WTC11 (cell line): ENCODE data around the gene GPC1. TPM values are rescaled to one million over a fixed set of nuclear protein-coding genes. Genes with fewer than 3 reads are reported as not detected.

Experiments used
- ATAC-seq: fragments of 200-7000 bp; cut with Tn5 transposase; 2 replicates; pipeline ENCODE4 v1.10.0; 2021; ENCODE audit warnings: mild to moderate bottlenecking, moderate library complexity
- CTCF ChIA-PET: fragments of 300-600 bp; sonication (Branson Sonifier 250); formaldehyde crosslinking; loops from one replicate; lab custom pipeline; 2021; ENCODE audit warnings: antibody characterized with exemption; lab: Charles Lee
- POLR2A ChIA-PET: fragments of 350-600 bp; sonication (Branson Sonifier 250); formaldehyde crosslinking; loops from one replicate; lab custom pipeline; 2021; ENCODE audit warnings: antibody characterized with exemption; lab: Charles Lee
- DNase-seq: peaks from one replicate; pipeline ENCODE4 v3.0.0; 2021; ENCODE audit warnings: low spot score
- H3K27ac Mint-ChIP-seq: 2 replicates; pipeline ENCODE4 v1.8.0; 2021; ENCODE audit warnings: mixed read lengths
- H3K27me3 Mint-ChIP-seq: 2 replicates; pipeline ENCODE4 v1.8.0; 2021; ENCODE audit warnings: low read depth, mild to moderate bottlenecking, moderate library complexity, mixed read lengths
- H3K36me3 Mint-ChIP-seq: 2 replicates; pipeline ENCODE4 v1.8.0; 2021; ENCODE audit warnings: mixed read lengths
- H3K4me1 Mint-ChIP-seq: 2 replicates; pipeline ENCODE4 v1.8.0; 2022; ENCODE audit warnings: mixed read lengths
- H3K4me3 Mint-ChIP-seq: 2 replicates; pipeline ENCODE4 v1.8.0; 2021; ENCODE audit warnings: mild to moderate bottlenecking, moderate library complexity, mixed read lengths
- H3K9me3 Mint-ChIP-seq: 2 replicates; pipeline ENCODE4 v1.8.0; 2021; ENCODE audit warnings: mixed read lengths
- CBFB ChIP-seq: sonication (generic); formaldehyde crosslinking; IDR thresholded peaks from 2 replicates; pipeline ENCODE4 v1.8.1; 2022; ENCODE audit warnings: mild to moderate bottlenecking, low read depth, missing genetic modification reagents
- CTCF ChIP-seq: fragments of 200-600 bp; IDR thresholded peaks from 2 replicates; pipeline ENCODE4 v1.8.0; 2022; ENCODE audit warnings: antibody characterized with exemption
- E2F1 ChIP-seq: sonication (generic); formaldehyde crosslinking; IDR thresholded peaks from 2 replicates; pipeline ENCODE4 v1.8.0; 2022; ENCODE audit warnings: mild to moderate bottlenecking, missing genetic modification reagents
- E2F4 ChIP-seq: sonication (generic); formaldehyde crosslinking; IDR thresholded peaks from 2 replicates; pipeline ENCODE4 v1.8.1; 2022; ENCODE audit warnings: low read depth, mild to moderate bottlenecking, moderate library complexity, missing genetic modification reagents, borderline replicate concordance
- E2F5 ChIP-seq: sonication (generic); formaldehyde crosslinking; IDR thresholded peaks from 2 replicates; pipeline ENCODE4 v1.8.1; 2022; ENCODE audit warnings: mild to moderate bottlenecking, moderate library complexity, missing genetic modification reagents
- ELF4 ChIP-seq: sonication (generic); formaldehyde crosslinking; IDR thresholded peaks from 2 replicates; pipeline ENCODE4 v1.8.1; 2022; ENCODE audit warnings: low read depth, mild to moderate bottlenecking, moderate library complexity, missing genetic modification reagents
- EMX1 ChIP-seq: fragments of 250-450 bp; sonication (Bioruptor Pico); IDR thresholded peaks from 2 replicates; pipeline ENCODE4 v1.8.0; 2021; ENCODE audit warnings: mild to moderate bottlenecking
- ERG ChIP-seq: fragments of 250-450 bp; sonication (Bioruptor Pico); IDR thresholded peaks from 2 replicates; pipeline ENCODE4 v1.8.0; 2021; ENCODE audit warnings: mild to moderate bottlenecking
- JAZF1 ChIP-seq: fragments of 250-450 bp; sonication (Bioruptor Pico); IDR thresholded peaks from 2 replicates; pipeline ENCODE4 v1.9.0; 2021; ENCODE audit warnings: moderate library complexity, mild to moderate bottlenecking, inconsistent platforms
- KAT7 ChIP-seq: sonication (generic); formaldehyde crosslinking; IDR thresholded peaks from 2 replicates; pipeline ENCODE4 v1.8.1; 2023; ENCODE audit warnings: missing genetic modification reagents, mild to moderate bottlenecking, borderline replicate concordance
- MLX ChIP-seq: sonication (generic); formaldehyde crosslinking; IDR thresholded peaks from 2 replicates; pipeline ENCODE4 v1.8.1; 2023; ENCODE audit warnings: mild to moderate bottlenecking, missing genetic modification reagents, moderate library complexity
- NR3C1 ChIP-seq: sonication (generic); formaldehyde crosslinking; conservative IDR thresholded peaks from 2 replicates; pipeline ENCODE4 v1.8.1; 2023; ENCODE audit warnings: low read depth, mild to moderate bottlenecking, missing genetic modification reagents
- OVOL2 ChIP-seq: fragments of 250-450 bp; sonication (Bioruptor Pico); IDR thresholded peaks from 2 replicates; pipeline ENCODE4 v1.9.0; 2021; ENCODE audit warnings: mild to moderate bottlenecking, borderline replicate concordance
- PRDM15 ChIP-seq: sonication (generic); formaldehyde crosslinking; IDR thresholded peaks from 2 replicates; pipeline ENCODE4 v1.8.0; 2022; ENCODE audit warnings: missing genetic modification reagents
- SMAD3 ChIP-seq: sonication (generic); formaldehyde crosslinking; IDR thresholded peaks from 2 replicates; pipeline ENCODE4 v1.8.0; 2022; ENCODE audit warnings: missing genetic modification reagents, mild to moderate bottlenecking, borderline replicate concordance
- SMAD4 ChIP-seq: sonication (generic); formaldehyde crosslinking; IDR thresholded peaks from 2 replicates; pipeline ENCODE4 v1.8.0; 2022; ENCODE audit warnings: mild to moderate bottlenecking, missing genetic modification reagents
- STAT6 ChIP-seq: sonication (generic); formaldehyde crosslinking; conservative IDR thresholded peaks from 2 replicates; pipeline ENCODE4 v1.8.1; 2023; ENCODE audit warnings: mild to moderate bottlenecking, low read depth, missing genetic modification reagents, moderate library complexity
- ZMAT4 ChIP-seq: fragments of 250-450 bp; sonication (Bioruptor Pico); IDR thresholded peaks from 2 replicates; pipeline ENCODE4 v1.9.0; 2021; ENCODE audit warnings: mild to moderate bottlenecking
- ZNF121 ChIP-seq: sonication (generic); formaldehyde crosslinking; IDR thresholded peaks from 2 replicates; pipeline ENCODE4 v1.8.0; 2023; ENCODE audit warnings: missing genetic modification reagents
- ZNF416 ChIP-seq: fragments of 250-450 bp; sonication (Bioruptor Pico); IDR thresholded peaks from 2 replicates; pipeline ENCODE4 v1.9.0; 2021; ENCODE audit warnings: mild to moderate bottlenecking, inconsistent platforms
- ZNF423 ChIP-seq: fragments of 250-450 bp; sonication (Bioruptor Pico); IDR thresholded peaks from 2 replicates; pipeline ENCODE4 v2.1.2; 2022; ENCODE audit warnings: mild to moderate bottlenecking, moderate library complexity
- total RNA-seq: library from RNA; stranded (reverse); gene quantifications from 3 replicates; pipeline ENCODE4 v1.2.3, GENCODE V29; 2021

The GPC1 gene
- total RNA-seq, 1 experiment from 2014 or later: 41.5 TPM

- TF ChIP-seq PRDM15 (CRISPR knock-in tag) (no peak), ZMAT4 (CRISPR knock-in tag) (no peak), SMAD4 (CRISPR knock-in tag) (no peak)
These were observed 9.8 kb upstream of the GPC1 start (continued) for GRCh38 chr2:240425697-240426096.

- DNase-seq: peak; percentile 9
- POLR2A ChIA-PET: no interaction called here
- H3K4me1 Mint-ChIP-seq: peaks cover 6% of the 10 kb centered on the region; the same call in 1 of the 2 replicates
- CTCF ChIA-PET: no interaction called here
- H3K27ac Mint-ChIP-seq: no peak overlapping the region
- no peaks in the 10 kb centered on the region; the same call in 1 of the 2 replicates for H3K36me3 Mint-ChIP-seq
- H3K27me3 Mint-ChIP-seq: peaks cover 20% of the 10 kb centered on the region
- no peak for ATAC-seq
- peaks cover 26% of the 10 kb centered on the region for H3K9me3 Mint-ChIP-seq
- TF ChIP-seq E2F5 (CRISPR knock-in tag) (no peak), OVOL2 (no peak), SMAD3 (CRISPR knock-in tag) (no peak), ZNF423 (CRISPR knock-in tag) (no peak), MLX (CRISPR knock-in tag) (no peak), E2F4 (CRISPR knock-in tag) (no peak), CBFB (CRISPR knock-in tag) (no peak), NR3C1 (CRISPR knock-in tag) (no peak), EMX1 (no peak), KAT7 (CRISPR knock-in tag) (no peak), ERG (CRISPR knock-in tag) (no peak), ELF4 (no peak), JAZF1 (CRISPR knock-in tag) (no peak), E2F1 (no peak), CTCF (no peak), STAT6 (no peak), ZNF416 (CRISPR knock-in tag) (no peak), ZNF121 (CRISPR knock-in tag) (no peak)
- no peak overlapping the region for H3K4me3 Mint-ChIP-seq
These were observed 8.4 kb upstream of the GPC1 start for GRCh38 chr2:240426845-240427721.
